ENCODE data around the gene C1QBP. TPM values are rescaled to one million over a fixed set of nuclear protein-coding genes. Genes with fewer than 3 reads are reported as not detected.

C1QBP gene
- total and polyA plus RNA-seq, 9 donors = 58.1 to 192 (median 73.6) TPM

DNA sequence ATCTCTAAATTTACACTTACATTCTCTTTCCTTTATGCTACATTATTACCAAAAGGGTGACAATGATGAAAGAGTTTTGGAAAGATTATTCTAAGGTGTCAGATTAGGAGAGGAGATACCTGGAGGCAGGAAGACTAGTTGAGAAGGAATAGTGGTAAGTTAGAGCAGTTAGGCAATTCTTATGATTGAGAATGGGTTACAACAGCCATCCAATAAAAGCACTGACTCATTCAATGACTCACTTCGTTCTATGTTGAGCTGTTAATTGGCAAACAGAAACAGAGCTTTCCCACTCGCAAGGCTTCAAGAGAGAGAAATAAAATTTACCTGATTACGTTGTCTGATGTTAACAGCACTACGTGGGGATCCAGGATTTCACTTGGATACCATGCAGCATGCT, 25.3 kb downstream of the C1QBP start:
- Histone ChIP-seq H3K27me3 (no peaks in the 10 kb centered on the region), H3K4me3 (no peak overlapping the region), H3K27ac (no peak overlapping the region), H3K9me3 (no peaks in the 10 kb centered on the region), H3K4me1 (ENCODE audit: insufficient read depth) (peaks cover 2% of the 10 kb centered on the region), H3K36me3 (no peaks in the 10 kb centered on the region)
- no peak for DNase-seq
- intact Hi-C loops (cut with DNase I) = no loop called here
- no peak for TF ChIP-seq POLR2A (IDR thresholded peaks at IDR 0.05)
- no peak for TF ChIP-seq EP300 (IDR thresholded peaks at IDR 0.05)
- TF ChIP-seq, protein P1, sequence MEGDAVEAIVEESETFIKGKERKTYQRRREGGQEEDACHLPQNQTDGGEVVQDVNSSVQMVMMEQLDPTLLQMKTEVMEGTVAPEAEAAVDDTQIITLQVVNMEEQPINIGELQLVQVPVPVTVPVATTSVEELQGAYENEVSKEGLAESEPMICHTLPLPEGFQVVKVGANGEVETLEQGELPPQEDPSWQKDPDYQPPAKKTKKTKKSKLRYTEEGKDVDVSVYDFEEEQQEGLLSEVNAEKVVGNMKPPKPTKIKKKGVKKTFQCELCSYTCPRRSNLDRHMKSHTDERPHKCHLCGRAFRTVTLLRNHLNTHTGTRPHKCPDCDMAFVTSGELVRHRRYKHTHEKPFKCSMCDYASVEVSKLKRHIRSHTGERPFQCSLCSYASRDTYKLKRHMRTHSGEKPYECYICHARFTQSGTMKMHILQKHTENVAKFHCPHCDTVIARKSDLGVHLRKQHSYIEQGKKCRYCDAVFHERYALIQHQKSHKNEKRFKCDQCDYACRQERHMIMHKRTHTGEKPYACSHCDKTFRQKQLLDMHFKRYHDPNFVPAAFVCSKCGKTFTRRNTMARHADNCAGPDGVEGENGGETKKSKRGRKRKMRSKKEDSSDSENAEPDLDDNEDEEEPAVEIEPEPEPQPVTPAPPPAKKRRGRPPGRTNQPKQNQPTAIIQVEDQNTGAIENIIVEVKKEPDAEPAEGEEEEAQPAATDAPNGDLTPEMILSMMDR (IDR thresholded peaks at IDR 0.05) = no peak
- WGBS, 3 donors = 42 to 48% (median 42%) methylated on average over 4 of the region's 4 CpGs

DNA sequence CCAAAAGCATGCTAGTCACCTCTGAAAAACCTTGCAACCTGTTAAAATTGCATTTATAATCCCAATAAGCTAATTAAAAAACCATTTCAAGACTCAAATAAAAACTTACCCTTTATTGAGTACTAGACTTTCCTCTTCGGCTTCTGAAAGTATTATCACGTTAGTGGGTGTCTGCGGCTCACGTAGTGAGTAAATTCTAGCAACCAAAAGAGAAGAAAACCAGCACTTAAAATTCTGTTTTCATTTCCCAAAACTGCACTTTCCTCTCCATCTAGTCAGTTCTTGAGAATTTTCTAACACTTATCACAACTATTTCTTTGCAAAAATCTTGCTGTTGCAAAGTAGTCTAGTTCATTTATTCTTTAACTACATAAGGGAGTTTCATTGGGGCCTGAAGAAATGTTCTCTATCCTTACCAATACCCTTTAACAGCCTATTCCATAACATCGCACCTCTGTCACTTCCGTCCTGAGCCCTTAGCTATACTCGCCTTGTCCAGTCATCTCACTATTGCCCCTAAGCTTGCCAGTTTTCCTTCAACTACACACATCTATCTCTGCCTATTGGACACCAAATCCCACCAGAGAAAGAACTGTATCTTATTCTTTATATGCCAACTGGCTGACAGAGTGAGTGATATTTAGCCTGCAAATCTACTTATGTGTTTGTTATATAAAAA, 28.2 kb downstream of the C1QBP start:
- WGBS, 3 donors = 94 to 97% (median 96%) methylated on average over 7 of the region's 7 CpGs
- intact Hi-C loops (cut with DNase I) = no loop called here
- no peaks in the 10 kb centered on the region for H3K36me3 ChIP-seq
- no peaks in the 10 kb centered on the region for H3K4me1 ChIP-seq (ENCODE audit: insufficient read depth)
- no peaks in the 10 kb centered on the region for H3K27me3 ChIP-seq
- H3K27ac ChIP-seq = no peak overlapping the region
- no peaks in the 10 kb centered on the region for H3K9me3 ChIP-seq
- no peak for DNase-seq
- TF ChIP-seq, protein P1 (IDR thresholded peaks at IDR 0.05) = no peak
- no peak for TF ChIP-seq POLR2A (IDR thresholded peaks at IDR 0.05)
- no peak for TF ChIP-seq EP300 (IDR thresholded peaks at IDR 0.05)
- H3K4me3 ChIP-seq = no peak overlapping the region

DNA sequence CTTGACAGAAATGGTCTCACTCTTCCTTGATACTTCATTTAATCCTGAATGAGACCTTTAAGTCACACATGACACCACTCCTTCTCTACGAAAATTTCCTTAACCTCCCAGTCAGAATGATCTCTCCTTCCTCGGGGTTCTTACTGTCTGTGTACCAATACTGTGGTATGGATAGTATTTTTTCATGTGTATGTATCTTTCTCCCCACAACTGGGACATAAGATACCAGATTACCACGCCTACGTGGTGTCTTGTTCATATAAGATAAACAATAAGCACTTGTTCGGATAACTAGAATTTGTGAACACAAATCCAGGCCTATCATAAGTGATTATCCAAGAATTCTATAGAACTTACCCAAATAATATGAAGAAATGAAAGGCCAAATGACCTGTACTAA, 30.8 kb downstream of the C1QBP start:
- no peaks in the 10 kb centered on the region for H3K27me3 ChIP-seq
- TF ChIP-seq, protein P1 (IDR thresholded peaks at IDR 0.05) = no peak
- TF ChIP-seq EP300 (IDR thresholded peaks at IDR 0.05) = no peak
- no peak for TF ChIP-seq POLR2A (IDR thresholded peaks at IDR 0.05)
- H3K4me1 ChIP-seq (ENCODE audit: insufficient read depth) = no peaks in the 10 kb centered on the region
- no peaks in the 10 kb centered on the region for H3K9me3 ChIP-seq
- no peak overlapping the region for H3K4me3 ChIP-seq
- WGBS, 3 donors = 78 to 85% (median 85%) methylated on average over 5 of the region's 5 CpGs
- intact Hi-C loops (cut with DNase I) = no loop called here
- no peak overlapping the region for H3K27ac ChIP-seq
- no peaks in the 10 kb centered on the region for H3K36me3 ChIP-seq
- no peak for DNase-seq

DNA sequence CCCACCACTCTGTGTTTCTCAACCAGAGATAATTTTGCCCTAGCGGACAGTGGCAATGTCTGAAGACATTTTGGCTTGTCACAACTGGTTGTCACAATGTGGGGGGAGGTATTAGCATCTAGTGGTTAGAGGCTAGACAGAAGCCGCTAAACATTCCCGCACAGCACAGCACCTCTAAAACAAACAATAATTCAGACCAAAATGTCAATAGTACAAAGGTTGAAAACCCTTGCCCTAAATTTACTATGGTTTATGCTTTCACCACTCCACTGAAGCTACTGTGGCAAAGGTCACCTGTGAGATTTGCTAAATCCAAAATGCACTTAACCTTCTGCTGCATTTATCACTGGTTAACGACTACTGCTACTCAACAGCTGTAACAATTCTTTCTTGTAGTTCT, 33.6 kb downstream of the C1QBP start:
- no peak for TF ChIP-seq EP300 (IDR thresholded peaks at IDR 0.05)
- TF ChIP-seq, protein P1 (IDR thresholded peaks at IDR 0.05) = no peak
- TF ChIP-seq POLR2A (IDR thresholded peaks at IDR 0.05) = no peak
- no peak overlapping the region for H3K27ac ChIP-seq
- no peaks in the 10 kb centered on the region for H3K9me3 ChIP-seq
- 67 to 73% (median 70%) methylated on average over 4 of the region's 4 CpGs for WGBS, 3 donors
- intact Hi-C loops (cut with DNase I) = no loop called here
- no peak for DNase-seq
- no peaks in the 10 kb centered on the region for H3K36me3 ChIP-seq
- H3K4me1 ChIP-seq (ENCODE audit: insufficient read depth) = no peaks in the 10 kb centered on the region
- no peaks in the 10 kb centered on the region for H3K27me3 ChIP-seq
- H3K4me3 ChIP-seq = no peak overlapping the region

Measured in ovary (tissue), 9 donors.